HCT116 (cell line): Measurements from ENCODE around the gene SEPTIN2. TPM values are rescaled to one million over a fixed set of nuclear protein-coding genes. Genes with fewer than 3 reads are reported as not detected.

Experiments
- ATAC-seq: fragments of 200-7000 bp; cut with Tn5 transposase; 2 replicates; pipeline ENCODE4 v1.9.1; 2020; ENCODE audit warnings: mild to moderate bottlenecking, moderate library complexity
- BruUV-seq: library from RNA; stranded (reverse); fragments of 400-500 nt; replicated peaks from 2 replicates; lab custom pipeline; 2021; lab: Mats Ljungman, UMichigan
- CTCF ChIA-PET: fragments of 300-600 bp; sonication (Branson Sonifier 250); formaldehyde crosslinking; loops from one replicate; lab custom pipeline; 2021; ENCODE audit warnings: antibody characterized with exemption; lab: Charles Lee
- POLR2A ChIA-PET: fragments of 300-600, 350-600 bp; sonication (Branson Sonifier 250); formaldehyde crosslinking; loops from one replicate; lab custom pipeline; 2021; ENCODE audit warnings: antibody characterized with exemption; lab: Charles Lee
- RAD21 ChIA-PET, 2 experiments: fragments of 300-600 bp; sonication (Branson Sonifier 250); formaldehyde crosslinking; loops; one replicate each; lab custom pipeline; 2023; ENCODE audit warnings: low total read pairs in 2 of 2; ENCODE audit not compliant: uncharacterized antibody in 2 of 2, unreplicated experiment in 2 of 2, low non-redundant PET in 1 of 2; lab: Charles Lee
- DNase-seq: peaks from one replicate; pipeline ENCODE4 v3.0.0-alpha.2; 2010; ENCODE audit warnings: low read depth, low spot score
- H2AFZ ChIP-seq: fragments of 200-600 bp; shearing (Covaris generic), sonication (generic); 2 replicates; pipeline ENCODE4 v1.6.1; 2017; ENCODE audit warnings: low read depth, mixed run types, mixed read lengths, antibody characterized with exemption, low read length; ENCODE audit not compliant: poor library complexity, severe bottlenecking
- H3K27ac ChIP-seq: 2 replicates; pipeline ENCODE4 v1.5.1; 2012; ENCODE audit warnings: low read depth, low read length
- H3K27me3 ChIP-seq: fragments of 200-600 bp; sonication (generic); 2 replicates; pipeline ENCODE4 v1.6.1; 2016; ENCODE audit warnings: mixed run types, low read length, mixed read lengths; ENCODE audit not compliant: insufficient read depth
- H3K36me3 ChIP-seq, 2 experiments: fragments of 200-500 bp in 1 of 2; fragments of 200-600 bp in 1 of 2; sonication (Bioruptor generic) in 1 of 2; sonication (generic) in 1 of 2; 2 replicates each; pipeline versions ENCODE4 v1.5.1 to v1.6.1; 2014 to 2016; ENCODE audit warnings: low read length in 2 of 2, inconsistent platforms in 1 of 2, mixed read lengths in 1 of 2, mixed run types in 1 of 2; ENCODE audit not compliant: insufficient read depth in 2 of 2, control insufficient read depth in 1 of 2
- H3K4me1 ChIP-seq, 2 experiments: fragments of 200-600 bp in 1 of 2; sonication (generic) in 1 of 2; 2 replicates each; pipeline versions ENCODE4 v1.5.1 to v1.6.1; 2012 to 2017; ENCODE audit warnings: low read length in 2 of 2, inconsistent platforms in 1 of 2, mild to moderate bottlenecking in 1 of 2, mixed read lengths in 1 of 2, mixed run types in 1 of 2, moderate library complexity in 1 of 2; ENCODE audit not compliant: insufficient read depth in 2 of 2, control insufficient read depth in 1 of 2
- H3K4me2 ChIP-seq: fragments of 200-600 bp; sonication (generic); 2 replicates; pipeline ENCODE4 v1.6.1; 2017; ENCODE audit warnings: mixed run types, low read length, mixed read lengths
- H3K4me3 ChIP-seq, 2 experiments: fragments of 200-600 bp in 1 of 2; sonication (generic) in 1 of 2; replicated peaks in 1 of 2; 2 replicates each; pipeline ENCODE4 v1.5.1; 2011 to 2016; ENCODE audit warnings: low read length in 2 of 2, control low read depth in 1 of 2, low read depth in 1 of 2, mild to moderate bottlenecking in 1 of 2, mixed read lengths in 1 of 2, mixed run types in 1 of 2
- H3K79me2 ChIP-seq: fragments of 200-600 bp; sonication (generic); 2 replicates; pipeline ENCODE4 v1.6.1; 2017; ENCODE audit warnings: mild to moderate bottlenecking, mixed run types, low read length, moderate library complexity, mixed read lengths; ENCODE audit not compliant: insufficient read depth
- H3K9ac ChIP-seq: fragments of 200-600 bp; sonication (generic); 2 replicates; pipeline ENCODE4 v1.6.1; 2016; ENCODE audit warnings: low read length, mixed read lengths
- H3K9me2 ChIP-seq: fragments of 200-600 bp; sonication (generic), shearing (Covaris generic); 2 replicates; pipeline ENCODE4 v1.6.1; 2017; ENCODE audit warnings: mixed run types, mild to moderate bottlenecking, moderate library complexity; ENCODE audit not compliant: insufficient read depth
- H3K9me3 ChIP-seq, 2 experiments: fragments of 200-500 bp in 1 of 2; fragments of 200-600 bp in 1 of 2; sonication (Bioruptor generic) in 1 of 2; sonication (generic) in 1 of 2; 2 replicates each; pipeline ENCODE4 v1.6.1; 2014 to 2017; ENCODE audit warnings: low read length in 2 of 2, mixed read lengths in 2 of 2, inconsistent platforms in 1 of 2, low read depth in 1 of 2, mild to moderate bottlenecking in 1 of 2, mixed run types in 1 of 2, moderate library complexity in 1 of 2; ENCODE audit not compliant: control insufficient read depth in 1 of 2, insufficient read depth in 1 of 2
- H4K20me1 ChIP-seq: fragments of 200-600 bp; sonication (generic), shearing (Covaris generic); 2 replicates; pipeline ENCODE4 v1.6.1; 2017; ENCODE audit warnings: mixed run types, mild to moderate bottlenecking, moderate library complexity; ENCODE audit not compliant: insufficient read depth
- CBX3 ChIP-seq: IDR thresholded peaks from 2 replicates; pipeline ENCODE4 v1.6.1; 2012; ENCODE audit warnings: low read depth
- CEBPB ChIP-seq: IDR thresholded peaks from 2 replicates; pipeline ENCODE4 v1.6.1; 2012; ENCODE audit warnings: low read depth
- ELF1 ChIP-seq: IDR thresholded peaks from 2 replicates; pipeline ENCODE4 v1.6.1; 2012; ENCODE audit warnings: low read depth, borderline replicate concordance
- EZH2 ChIP-seq: fragments of 200-600 bp; sonication (generic); IDR thresholded peaks from 2 replicates; pipeline ENCODE4 v1.6.1; 2017; ENCODE audit warnings: antibody characterized with exemption, mixed run types
- EZH2phosphoT487 ChIP-seq: fragments of 200-600 bp; IDR thresholded peaks from 2 replicates; pipeline ENCODE4 v1.6.1; 2018; ENCODE audit warnings: antibody characterized with exemption, borderline replicate concordance
- JUND ChIP-seq: IDR thresholded peaks from 2 replicates; pipeline ENCODE4 v1.6.1; 2012
- POLR2AphosphoS5 ChIP-seq: IDR thresholded peaks from 2 replicates; pipeline ENCODE4 v1.6.1; 2011; ENCODE audit warnings: mild to moderate bottlenecking, low read depth, low read length, moderate library complexity
- RAD21 ChIP-seq: IDR thresholded peaks from 2 replicates; pipeline ENCODE4 v1.6.1; 2012; ENCODE audit warnings: low read depth, mild to moderate bottlenecking
- SIN3A ChIP-seq: IDR thresholded peaks from 2 replicates; pipeline ENCODE4 v1.6.1; 2012; ENCODE audit warnings: low read depth
- SP1 ChIP-seq: IDR thresholded peaks from 2 replicates; pipeline ENCODE4 v1.6.1; 2012; ENCODE audit warnings: low read depth
- TCF7L2 ChIP-seq: IDR thresholded peaks from 2 replicates; pipeline ENCODE4 v1.7.0; 2011; ENCODE audit warnings: borderline replicate concordance, inconsistent platforms; ENCODE audit not compliant: insufficient read depth, insufficient read length; ENCODE audit errors: extremely low read depth
- ZFX ChIP-seq: fragments of 450-650 bp; IDR thresholded peaks from 2 replicates; pipeline ENCODE4 v1.6.1; 2017
- ZNF274 ChIP-seq: fragments of 200-500 bp; sonication (Bioruptor generic); IDR thresholded peaks from 2 replicates; pipeline ENCODE4 v1.6.1; 2014; ENCODE audit warnings: mild to moderate bottlenecking, low read depth, low read length, inconsistent platforms
- intact Hi-C: fragments of 100-400 bp; cut with micrococcal nuclease; formaldehyde crosslinking; loops from 2 replicates; pipeline ENCODE4 v1.10.0; 2022
- total RNA-seq: library from RNA; stranded (reverse); gene quantifications from one replicate; pipeline ENCODE4 v1.2.1, GENCODE V29; 2021; ENCODE audit not compliant: unreplicated experiment
- TF ChIP-seq, protein P1 (sequence below): IDR thresholded peaks from 2 replicates; pipeline ENCODE4 v1.6.1; 2011; ENCODE audit warnings: mild to moderate bottlenecking, low read length, moderate library complexity; ENCODE audit not compliant: insufficient replicate concordance; ENCODE audit errors: extremely low read depth

The SEPTIN2 gene
- total RNA-seq, 1 experiment from 2014 or later, result 317 TPM

DNA sequence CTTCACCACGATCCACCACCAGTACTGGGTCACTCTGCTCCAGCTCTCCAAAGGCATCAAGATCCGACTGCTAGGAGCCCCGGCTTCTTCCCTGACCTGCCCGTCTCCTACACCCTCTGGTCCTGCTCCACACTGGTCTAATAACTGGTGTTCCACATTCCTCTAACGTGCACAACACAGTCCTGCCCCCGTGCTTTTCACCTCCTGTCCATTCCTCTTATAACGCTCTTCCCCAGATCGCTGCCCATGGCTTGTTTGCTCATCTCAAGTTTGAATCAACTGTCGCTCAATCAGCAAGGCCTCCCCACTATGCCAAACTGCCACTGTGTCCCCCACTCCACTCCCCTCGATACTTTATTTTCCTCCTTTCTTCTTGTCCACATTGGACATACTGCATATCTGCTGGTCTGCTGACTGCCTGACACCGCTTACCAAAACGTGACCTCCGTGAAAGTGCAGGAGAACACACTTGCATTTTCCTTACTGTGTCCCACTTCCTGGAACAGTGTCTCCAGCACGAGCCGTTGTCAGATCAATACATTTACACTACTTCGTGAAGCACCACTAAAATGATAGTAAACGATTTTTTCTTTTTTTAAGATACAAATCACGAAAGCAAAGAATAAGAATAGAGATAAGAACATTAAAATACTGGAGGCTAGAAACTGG is 6.8 kb upstream of the SEPTIN2 start:
- no peak overlapping the region for H3K27ac ChIP-seq
- ChIA-PET POLR2A (no interaction called here), RAD21 (no interaction called here), CTCF (no interaction called here)
- H3K27me3 ChIP-seq, result no peaks in the 10 kb centered on the region
- intact Hi-C loops, result no loop called here
- no TSS peak for BruUV-seq
- peaks cover 100% of the 10 kb centered on the region for H3K79me2 ChIP-seq
- no peak for DNase-seq
- no peaks in the 10 kb centered on the region for H3K9me2 ChIP-seq
- peaks cover 5 to 13% of the 10 kb centered on the region in 2 experiments; a peak in 3 of 4 replicates for H3K4me1 ChIP-seq
- H3K4me3 ChIP-seq, result no peak overlapping the region
- no peaks in the 10 kb centered on the region for H3K9me3 ChIP-seq
- no peak overlapping the region for H2AFZ ChIP-seq
- TF ChIP-seq SP1 (no peak), SIN3A (no peak)
- no peak overlapping the region for H3K9ac ChIP-seq
- H4K20me1 ChIP-seq, result peaks cover 32% of the 10 kb centered on the region; the same call in 1 of the 2 replicates
- no peak overlapping the region for H3K4me2 ChIP-seq
- no peaks in the 10 kb centered on the region for H3K36me3 ChIP-seq
- ATAC-seq, result no peak

DNA sequence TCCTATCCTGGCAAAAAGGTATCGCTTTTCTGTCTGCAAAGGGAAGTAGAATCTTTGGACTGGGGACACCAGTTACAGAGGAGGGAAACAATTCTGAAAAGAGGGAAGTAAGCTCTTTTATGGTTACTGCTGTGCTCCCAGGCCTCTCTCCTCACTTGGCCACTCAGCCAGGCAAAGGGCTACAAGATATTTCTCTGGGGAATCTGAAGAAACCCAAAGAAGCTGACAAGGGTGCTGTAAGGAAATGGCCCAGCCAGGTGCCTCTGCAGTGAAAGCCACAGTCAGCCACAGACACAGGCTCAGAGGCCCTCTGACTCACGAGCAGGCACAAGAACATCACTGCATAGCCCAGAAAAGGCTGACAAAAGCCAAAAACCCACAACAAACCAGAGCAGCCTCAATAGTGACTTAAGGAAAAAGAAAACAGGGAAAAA is 6.0 kb upstream of the SEPTIN2 start:
- Histone ChIP-seq H4K20me1 (peaks cover 25% of the 10 kb centered on the region; the same call in 1 of the 2 replicates), H2AFZ (no peak overlapping the region), H3K4me3 (no peak overlapping the region), H3K9ac (no peak overlapping the region), H3K4me2 (no peak overlapping the region), H3K27me3 (no peaks in the 10 kb centered on the region), H3K9me2 (no peaks in the 10 kb centered on the region), H3K9me3 (no peaks in the 10 kb centered on the region), H3K36me3 (no peaks in the 10 kb centered on the region), H3K4me1 (peaks cover 6 to 16% of the 10 kb centered on the region in 2 experiments; a peak in 3 of 4 replicates), H3K79me2 (peaks cover 100% of the 10 kb centered on the region), H3K27ac (no peak overlapping the region)
- ChIA-PET POLR2A (no interaction called here), RAD21 (no interaction called here), CTCF (no interaction called here)
- ATAC-seq (no peak), DNase-seq (no peak)
- intact Hi-C loops, result no loop called here
- BruUV-seq, result no TSS peak
- TF ChIP-seq ZNF274, result no peak
- no peak for TF ChIP-seq ELF1
- no peak for TF ChIP-seq RAD21
- no peak for TF ChIP-seq CBX3
- no peak for TF ChIP-seq POLR2AphosphoS5
- no peak for TF ChIP-seq TCF7L2
- TF ChIP-seq CEBPB, result no peak
- TF ChIP-seq, protein P1, sequence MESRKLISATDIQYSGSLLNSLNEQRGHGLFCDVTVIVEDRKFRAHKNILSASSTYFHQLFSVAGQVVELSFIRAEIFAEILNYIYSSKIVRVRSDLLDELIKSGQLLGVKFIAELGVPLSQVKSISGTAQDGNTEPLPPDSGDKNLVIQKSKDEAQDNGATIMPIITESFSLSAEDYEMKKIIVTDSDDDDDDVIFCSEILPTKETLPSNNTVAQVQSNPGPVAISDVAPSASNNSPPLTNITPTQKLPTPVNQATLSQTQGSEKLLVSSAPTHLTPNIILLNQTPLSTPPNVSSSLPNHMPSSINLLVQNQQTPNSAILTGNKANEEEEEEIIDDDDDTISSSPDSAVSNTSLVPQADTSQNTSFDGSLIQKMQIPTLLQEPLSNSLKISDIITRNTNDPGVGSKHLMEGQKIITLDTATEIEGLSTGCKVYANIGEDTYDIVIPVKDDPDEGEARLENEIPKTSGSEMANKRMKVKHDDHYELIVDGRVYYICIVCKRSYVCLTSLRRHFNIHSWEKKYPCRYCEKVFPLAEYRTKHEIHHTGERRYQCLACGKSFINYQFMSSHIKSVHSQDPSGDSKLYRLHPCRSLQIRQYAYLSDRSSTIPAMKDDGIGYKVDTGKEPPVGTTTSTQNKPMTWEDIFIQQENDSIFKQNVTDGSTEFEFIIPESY, result no peak
- no peak for TF ChIP-seq SIN3A
- no peak for TF ChIP-seq EZH2
- TF ChIP-seq ZFX, result no peak
- TF ChIP-seq EZH2phosphoT487, result no peak
- TF ChIP-seq JUND, result no peak
